SK-N-SH (cell line): ENCODE data around the gene AMDHD2. TPM values are rescaled to one million over a fixed set of nuclear protein-coding genes. Genes with fewer than 3 reads are reported as not detected.

Experiments used
- CTCF ChIA-PET: fragments of 300-600, 350-600 bp; formaldehyde crosslinking; extraction: SDS; loops from one replicate; lab custom pipeline; 2021; lab: Yijun Ruan, JAX
- POLR2A ChIA-PET: fragments of 350-600 bp; sonication (Branson Sonifier 250); formaldehyde crosslinking; extraction: SDS; loops from one replicate; lab custom pipeline; 2020; ENCODE audit warnings: antibody characterized with exemption, inconsistent platforms; lab: Yijun Ruan, JAX
- DNase-seq: peaks from one replicate; pipeline ENCODE4 v3.0.0; 2012
- H2AFZ ChIP-seq: fragments of 200-600 bp; sonication (generic); 2 replicates; pipeline ENCODE4 v1.8.1; 2016; ENCODE audit warnings: antibody characterized with exemption, mild to moderate bottlenecking, low read depth
- H3F3A ChIP-seq: fragments of 200-600 bp; sonication (generic); replicated peaks from 2 replicates; pipeline ENCODE3; 2016; ENCODE audit warnings: antibody characterized with exemption, mild to moderate bottlenecking; ENCODE audit not compliant: insufficient read depth
- H3K27ac ChIP-seq, 2 experiments: fragments of 200-500 bp in 1 of 2; fragments of 200-600 bp in 1 of 2; sonication (Bioruptor generic) in 1 of 2; sonication (generic), shearing (Covaris generic) in 1 of 2; 2 replicates each; pipeline versions ENCODE4 v1.5.1 to v1.6.1; 2014 to 2016; ENCODE audit warnings: low read depth in 2 of 2, inconsistent platforms in 1 of 2, low read length in 1 of 2, mild to moderate bottlenecking in 1 of 2, mixed read lengths in 1 of 2
- H3K27me3 ChIP-seq: fragments of 200-600 bp; sonication (generic), shearing (Covaris generic); 2 replicates; pipeline ENCODE4 v1.6.1; 2016; ENCODE audit warnings: mixed run types; ENCODE audit not compliant: insufficient read depth
- H3K36me3 ChIP-seq, 2 experiments: fragments of 200-500 bp in 1 of 2; fragments of 200-600 bp in 1 of 2; sonication (Bioruptor generic) in 1 of 2; sonication (generic) in 1 of 2; replicated peaks in 1 of 2; 2 replicates each; pipeline versions ENCODE3 to v1.5.1; 2014 to 2016; ENCODE audit warnings: low read length in 1 of 2, mild to moderate bottlenecking in 1 of 2; ENCODE audit not compliant: insufficient read depth in 2 of 2, control insufficient read depth in 1 of 2
- H3K4me1 ChIP-seq, 2 experiments: fragments of 200-500 bp in 1 of 2; fragments of 200-600 bp in 1 of 2; sonication (Bioruptor generic) in 1 of 2; sonication (generic), shearing (Covaris generic) in 1 of 2; 2 replicates each; pipeline versions ENCODE4 v1.5.1 to v1.6.1; 2014 to 2016; ENCODE audit warnings: low read depth in 1 of 2, low read length in 1 of 2, mixed run types in 1 of 2; ENCODE audit not compliant: insufficient read depth in 2 of 2, control insufficient read depth in 1 of 2
- H3K4me2 ChIP-seq: fragments of 200-600 bp; sonication (generic), shearing (Covaris generic); 2 replicates; pipeline ENCODE4 v1.6.1; 2017; ENCODE audit warnings: mixed run types
- H3K4me3 ChIP-seq, 2 experiments: fragments of 200-500 bp in 1 of 2; fragments of 200-600 bp in 1 of 2; sonication (Bioruptor generic) in 1 of 2; sonication (generic), shearing (Covaris generic) in 1 of 2; 2 replicates each; pipeline versions ENCODE4 v1.5.1 to v1.8.1; 2014 to 2016; ENCODE audit warnings: low read depth in 2 of 2, inconsistent platforms in 1 of 2, low read length in 1 of 2, mild to moderate bottlenecking in 1 of 2, mixed read lengths in 1 of 2, moderate library complexity in 1 of 2
- H3K79me2 ChIP-seq: fragments of 200-600 bp; sonication (generic); 2 replicates; pipeline ENCODE4 v1.8.1; 2017; ENCODE audit warnings: mild to moderate bottlenecking; ENCODE audit not compliant: insufficient read depth
- H3K9ac ChIP-seq: fragments of 200-600 bp; sonication (generic); 2 replicates; pipeline ENCODE4 v1.6.1; 2017; ENCODE audit warnings: mixed run types
- H3K9me2 ChIP-seq: fragments of 200-600 bp; sonication (generic); 2 replicates; pipeline ENCODE4 v1.6.1; 2017; ENCODE audit warnings: mixed run types
- H3K9me3 ChIP-seq: fragments of 200-600 bp; sonication (generic); 2 replicates; pipeline ENCODE4 v1.6.1; 2017; ENCODE audit warnings: mixed run types, mild to moderate bottlenecking, moderate library complexity
- H4K20me1 ChIP-seq: fragments of 200-600 bp; sonication (generic); 2 replicates; pipeline ENCODE4 v1.6.1; 2017; ENCODE audit warnings: mild to moderate bottlenecking, mixed run types; ENCODE audit not compliant: insufficient read depth
- CHD2 ChIP-seq: fragments of 150-350 bp; IDR thresholded peaks from 2 replicates; pipeline ENCODE4 v1.6.1; 2018; ENCODE audit warnings: low read length; ENCODE audit not compliant: partially characterized antibody
- EP300 ChIP-seq, 2 experiments: IDR thresholded peaks; 2 replicates each; pipeline versions ENCODE4 v1.4.0 to v1.6.1; 2012; ENCODE audit warnings: borderline replicate concordance in 1 of 2, low read depth in 1 of 2, low read length in 1 of 2
- FOXJ3 ChIP-seq: sonication (generic); formaldehyde crosslinking; IDR thresholded peaks from 2 replicates; pipeline ENCODE4 v1.5.1; 2020; ENCODE audit warnings: mild to moderate bottlenecking, missing genetic modification reagents
- GATA2 ChIP-seq: sonication (generic); formaldehyde crosslinking; IDR thresholded peaks from 2 replicates; pipeline ENCODE4 v1.5.0; 2020; ENCODE audit warnings: mild to moderate bottlenecking, missing genetic modification reagents
- JUND ChIP-seq: IDR thresholded peaks from 2 replicates; pipeline ENCODE4 v1.4.0; 2012
- MEF2A ChIP-seq: IDR thresholded peaks from 2 replicates; pipeline ENCODE4 v1.4.0; 2012; ENCODE audit warnings: low read depth, borderline replicate concordance
- MXI1 ChIP-seq: IDR thresholded peaks from 2 replicates; pipeline ENCODE4 v1.6.1; 2012; ENCODE audit warnings: mild to moderate bottlenecking, low read depth, low read length, improper control_type of control experiment
- NFIC ChIP-seq: IDR thresholded peaks from 2 replicates; pipeline ENCODE4 v1.4.0; 2012; ENCODE audit warnings: borderline replicate concordance
- NRF1 ChIP-seq: IDR thresholded peaks from 2 replicates; pipeline ENCODE4 v1.6.1; 2012; ENCODE audit warnings: low read depth, mild to moderate bottlenecking, low read length
- POLR2AphosphoS5 ChIP-seq: IDR thresholded peaks from 2 replicates; pipeline ENCODE4 v1.6.1; 2012; ENCODE audit warnings: low read depth, low read length
- RAD21 ChIP-seq: IDR thresholded peaks from 2 replicates; pipeline ENCODE4 v1.6.1; 2012; ENCODE audit warnings: mild to moderate bottlenecking, low read length
- RCOR1 ChIP-seq: fragments of 150-350 bp; IDR thresholded peaks from 2 replicates; pipeline ENCODE4 v1.6.1; 2017; ENCODE audit warnings: antibody characterized with exemption, low read length
- TCF12 ChIP-seq: IDR thresholded peaks from 2 replicates; pipeline ENCODE4 v1.4.0; 2012
- TEAD4 ChIP-seq: IDR thresholded peaks from 2 replicates; pipeline ENCODE4 v1.4.0; 2012; ENCODE audit warnings: mild to moderate bottlenecking, borderline replicate concordance; ENCODE audit not compliant: insufficient read depth
- USF1 ChIP-seq: IDR thresholded peaks from 2 replicates; pipeline ENCODE4 v1.4.0; 2012; ENCODE audit warnings: low read depth, borderline replicate concordance
- ZBTB33 ChIP-seq: IDR thresholded peaks from 2 replicates; pipeline ENCODE4 v1.4.0; 2012; ENCODE audit warnings: low read depth, borderline replicate concordance
- WGBS: methylation state at CpG from one replicate; pipeline ENCODE4 v1.1.6; 2017; ENCODE audit warnings: low lambda C conversion rate; 5-methylcytosine and 5-hydroxymethylcytosine counted together
- polyA plus RNA-seq, 3 experiments: library from polyadenylated mRNA; depleted of rRNA; stranded (reverse); fragments of >200 nt; gene quantifications; 2 replicates each; pipeline ENCODE4 v1.2.3, GENCODE V29; 2012
- TF ChIP-seq, protein P1 (sequence below): IDR thresholded peaks from 2 replicates; pipeline ENCODE4 v1.6.1; 2012; ENCODE audit warnings: mild to moderate bottlenecking, low read depth, low read length, moderate library complexity
- TF ChIP-seq, protein P2 (sequence below): fragments of 150-350 bp; IDR thresholded peaks from 2 replicates; pipeline ENCODE4 v1.6.1; 2017; ENCODE audit warnings: antibody characterized with exemption, low read length, low read depth, borderline replicate concordance
- TF ChIP-seq, protein P3 (sequence below): fragments of 150-350 bp; IDR thresholded peaks from 2 replicates; pipeline ENCODE4 v1.6.1; 2016; ENCODE audit warnings: mild to moderate bottlenecking, low read depth, low read length
- TF ChIP-seq, protein P4 (sequence below): fragments of 200-600 bp; sonication (generic); IDR thresholded peaks from 2 replicates; pipeline ENCODE4 v1.6.1; 2017; ENCODE audit warnings: antibody characterized with exemption, mild to moderate bottlenecking, moderate library complexity

Gene AMDHD2
- polyA plus RNA-seq, 1 of the 3 experiments (the other 2 are of a cell fraction) = 38.1 TPM

GRCh38 chr16:2477327-2477726, 42.8 kb upstream of the AMDHD2 start:
- Histone ChIP-seq H3K4me3 (no peak overlapping the region), H3K9ac (no peak overlapping the region), H4K20me1 (no peaks in the 10 kb centered on the region), H3K27ac (no peak overlapping the region), H3K9me2 (no peaks in the 10 kb centered on the region), H3K9me3 (no peaks in the 10 kb centered on the region), H3K36me3 (no peaks in the 10 kb centered on the region), H3F3A (peaks cover 9% of the 10 kb centered on the region), H3K79me2 (peaks cover 18% of the 10 kb centered on the region), H3K4me2 (no peak overlapping the region), H3K4me1 (peaks cover 1 to 47% of the 10 kb centered on the region in 2 experiments), H3K27me3 (no peaks in the 10 kb centered on the region), H2AFZ (no peak overlapping the region)
- WGBS = 93% methylated on average over 3 of the region's 3 CpGs
- POLR2A ChIA-PET = interaction anchor here (1.2 kb wide), 2 partner anchors 10 to 37 kb away, joined by 3 read pairs; no protein-coding TSS in a partner anchor
- CTCF ChIA-PET = interaction anchor here (0.8 to 4.1 kb wide), 4 partner anchors 9 to 38 kb away, joined by 3 to 20 read pairs (median 6); no protein-coding TSS in a partner anchor
- no peak for DNase-seq
- TF ChIP-seq, protein P1, sequence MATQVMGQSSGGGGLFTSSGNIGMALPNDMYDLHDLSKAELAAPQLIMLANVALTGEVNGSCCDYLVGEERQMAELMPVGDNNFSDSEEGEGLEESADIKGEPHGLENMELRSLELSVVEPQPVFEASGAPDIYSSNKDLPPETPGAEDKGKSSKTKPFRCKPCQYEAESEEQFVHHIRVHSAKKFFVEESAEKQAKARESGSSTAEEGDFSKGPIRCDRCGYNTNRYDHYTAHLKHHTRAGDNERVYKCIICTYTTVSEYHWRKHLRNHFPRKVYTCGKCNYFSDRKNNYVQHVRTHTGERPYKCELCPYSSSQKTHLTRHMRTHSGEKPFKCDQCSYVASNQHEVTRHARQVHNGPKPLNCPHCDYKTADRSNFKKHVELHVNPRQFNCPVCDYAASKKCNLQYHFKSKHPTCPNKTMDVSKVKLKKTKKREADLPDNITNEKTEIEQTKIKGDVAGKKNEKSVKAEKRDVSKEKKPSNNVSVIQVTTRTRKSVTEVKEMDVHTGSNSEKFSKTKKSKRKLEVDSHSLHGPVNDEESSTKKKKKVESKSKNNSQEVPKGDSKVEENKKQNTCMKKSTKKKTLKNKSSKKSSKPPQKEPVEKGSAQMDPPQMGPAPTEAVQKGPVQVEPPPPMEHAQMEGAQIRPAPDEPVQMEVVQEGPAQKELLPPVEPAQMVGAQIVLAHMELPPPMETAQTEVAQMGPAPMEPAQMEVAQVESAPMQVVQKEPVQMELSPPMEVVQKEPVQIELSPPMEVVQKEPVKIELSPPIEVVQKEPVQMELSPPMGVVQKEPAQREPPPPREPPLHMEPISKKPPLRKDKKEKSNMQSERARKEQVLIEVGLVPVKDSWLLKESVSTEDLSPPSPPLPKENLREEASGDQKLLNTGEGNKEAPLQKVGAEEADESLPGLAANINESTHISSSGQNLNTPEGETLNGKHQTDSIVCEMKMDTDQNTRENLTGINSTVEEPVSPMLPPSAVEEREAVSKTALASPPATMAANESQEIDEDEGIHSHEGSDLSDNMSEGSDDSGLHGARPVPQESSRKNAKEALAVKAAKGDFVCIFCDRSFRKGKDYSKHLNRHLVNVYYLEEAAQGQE = no peak
- no peak for TF ChIP-seq TEAD4
- TF ChIP-seq MXI1 = no peak
- TF ChIP-seq, protein P2, sequence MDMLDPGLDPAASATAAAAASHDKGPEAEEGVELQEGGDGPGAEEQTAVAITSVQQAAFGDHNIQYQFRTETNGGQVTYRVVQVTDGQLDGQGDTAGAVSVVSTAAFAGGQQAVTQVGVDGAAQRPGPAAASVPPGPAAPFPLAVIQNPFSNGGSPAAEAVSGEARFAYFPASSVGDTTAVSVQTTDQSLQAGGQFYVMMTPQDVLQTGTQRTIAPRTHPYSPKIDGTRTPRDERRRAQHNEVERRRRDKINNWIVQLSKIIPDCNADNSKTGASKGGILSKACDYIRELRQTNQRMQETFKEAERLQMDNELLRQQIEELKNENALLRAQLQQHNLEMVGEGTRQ = no peak
- TF ChIP-seq USF1 = no peak
- no peak for TF ChIP-seq CHD2
- no peak for TF ChIP-seq POLR2AphosphoS5
- no peak for TF ChIP-seq NRF1
- TF ChIP-seq RCOR1 = no peak
- TF ChIP-seq GATA2 (CRISPR knock-in tag) = no peak
- TF ChIP-seq, protein P3, sequence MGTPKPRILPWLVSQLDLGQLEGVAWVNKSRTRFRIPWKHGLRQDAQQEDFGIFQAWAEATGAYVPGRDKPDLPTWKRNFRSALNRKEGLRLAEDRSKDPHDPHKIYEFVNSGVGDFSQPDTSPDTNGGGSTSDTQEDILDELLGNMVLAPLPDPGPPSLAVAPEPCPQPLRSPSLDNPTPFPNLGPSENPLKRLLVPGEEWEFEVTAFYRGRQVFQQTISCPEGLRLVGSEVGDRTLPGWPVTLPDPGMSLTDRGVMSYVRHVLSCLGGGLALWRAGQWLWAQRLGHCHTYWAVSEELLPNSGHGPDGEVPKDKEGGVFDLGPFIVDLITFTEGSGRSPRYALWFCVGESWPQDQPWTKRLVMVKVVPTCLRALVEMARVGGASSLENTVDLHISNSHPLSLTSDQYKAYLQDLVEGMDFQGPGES = no peak
- no peak for TF ChIP-seq NFIC
- TF ChIP-seq TCF12 = no peak
- no peak for TF ChIP-seq MEF2A
- no peak for TF ChIP-seq FOXJ3 (CRISPR knock-in tag)
- TF ChIP-seq EP300 (IDR thresholded peaks at IDR 0.05; ENCODE audit: borderline replicate concordance in 1 of 2, low read depth in 1 of 2, low read length in 1 of 2) = no peak
- no peak for TF ChIP-seq JUND
- TF ChIP-seq RAD21 = no peak
- no peak for TF ChIP-seq ZBTB33
- TF ChIP-seq, protein P4, sequence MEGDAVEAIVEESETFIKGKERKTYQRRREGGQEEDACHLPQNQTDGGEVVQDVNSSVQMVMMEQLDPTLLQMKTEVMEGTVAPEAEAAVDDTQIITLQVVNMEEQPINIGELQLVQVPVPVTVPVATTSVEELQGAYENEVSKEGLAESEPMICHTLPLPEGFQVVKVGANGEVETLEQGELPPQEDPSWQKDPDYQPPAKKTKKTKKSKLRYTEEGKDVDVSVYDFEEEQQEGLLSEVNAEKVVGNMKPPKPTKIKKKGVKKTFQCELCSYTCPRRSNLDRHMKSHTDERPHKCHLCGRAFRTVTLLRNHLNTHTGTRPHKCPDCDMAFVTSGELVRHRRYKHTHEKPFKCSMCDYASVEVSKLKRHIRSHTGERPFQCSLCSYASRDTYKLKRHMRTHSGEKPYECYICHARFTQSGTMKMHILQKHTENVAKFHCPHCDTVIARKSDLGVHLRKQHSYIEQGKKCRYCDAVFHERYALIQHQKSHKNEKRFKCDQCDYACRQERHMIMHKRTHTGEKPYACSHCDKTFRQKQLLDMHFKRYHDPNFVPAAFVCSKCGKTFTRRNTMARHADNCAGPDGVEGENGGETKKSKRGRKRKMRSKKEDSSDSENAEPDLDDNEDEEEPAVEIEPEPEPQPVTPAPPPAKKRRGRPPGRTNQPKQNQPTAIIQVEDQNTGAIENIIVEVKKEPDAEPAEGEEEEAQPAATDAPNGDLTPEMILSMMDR = no peak
